Medulla oblongata (tissue), 1 donor: ENCODE data around the gene ASIC2.

Experiments used
- DNase-seq: peaks from one replicate; pipeline ENCODE4 v3.0.0-alpha.2; 2015; ENCODE audit errors: extremely low spot score

ASIC2 gene

DNA sequence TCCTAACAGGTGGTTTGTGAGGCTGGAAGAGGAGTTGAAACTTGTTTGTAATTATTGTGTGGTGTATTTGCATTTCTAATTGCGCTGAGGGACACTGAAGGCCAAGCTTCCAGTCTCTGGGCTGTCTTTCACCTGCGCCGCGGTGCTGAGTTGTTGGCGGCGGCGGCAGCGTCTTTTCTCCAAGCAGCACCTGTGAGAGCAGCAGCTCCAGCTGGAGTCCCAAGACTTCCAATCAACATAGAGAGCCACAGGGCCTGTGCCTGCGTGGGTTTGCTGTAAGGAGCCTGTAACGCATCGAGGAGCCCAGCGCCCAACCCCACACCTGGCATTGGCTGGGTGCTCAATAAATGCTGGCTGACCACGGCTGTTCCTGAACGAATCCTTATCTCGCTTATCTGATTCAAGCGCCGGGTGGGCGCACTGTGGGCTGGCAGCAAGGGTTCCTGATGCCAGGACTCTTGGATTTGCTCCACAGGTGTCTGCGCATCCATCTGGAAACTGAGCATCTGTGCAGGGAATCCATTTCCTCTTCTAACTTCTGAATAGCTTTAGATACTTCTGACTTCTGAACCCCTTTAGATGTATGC lies 138.1 kb downstream of the ASIC2 start:
- DNase-seq = no peak

DNA sequence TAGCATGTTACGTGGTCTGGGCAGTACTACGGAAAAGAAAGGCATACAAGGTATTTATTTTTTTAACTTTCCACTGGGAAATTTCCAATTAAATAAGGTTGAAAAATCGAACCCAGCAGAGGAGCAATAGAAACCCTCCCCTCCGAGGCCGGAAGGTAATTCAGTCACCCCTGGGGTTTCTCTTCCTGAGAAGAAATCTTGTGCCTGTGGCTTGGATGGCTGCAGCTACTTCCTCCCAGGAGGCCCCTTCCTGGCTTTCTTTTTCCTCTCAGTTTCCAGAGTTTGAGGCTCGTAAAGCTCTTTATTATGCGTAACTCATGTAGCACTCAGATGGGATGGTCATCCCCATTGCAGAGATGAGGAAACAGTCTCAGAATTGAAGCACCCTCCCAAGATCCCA lies 140.3 kb downstream of the ASIC2 start:
- no peak for DNase-seq

DNA sequence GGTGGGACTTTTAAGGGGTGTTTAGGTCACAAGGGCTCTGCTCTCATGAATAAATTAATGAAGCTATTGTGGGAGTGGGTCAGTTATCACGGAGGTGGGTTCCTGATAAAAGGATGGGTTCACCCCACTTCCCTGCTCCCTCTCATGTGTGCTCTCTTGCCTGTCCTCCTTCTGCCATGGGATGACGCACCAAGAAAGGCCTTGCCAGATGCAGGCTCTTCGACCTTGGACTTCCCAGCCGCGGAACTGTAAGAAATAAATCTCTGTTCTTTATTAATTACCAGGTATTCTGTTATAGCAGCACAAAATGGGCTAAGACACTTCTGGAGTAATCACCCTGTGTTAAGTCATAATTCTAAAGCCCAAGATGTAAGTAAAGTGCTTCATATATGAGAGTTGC lies 141.5 kb downstream of the ASIC2 start:
- DNase-seq = no peak

DNA sequence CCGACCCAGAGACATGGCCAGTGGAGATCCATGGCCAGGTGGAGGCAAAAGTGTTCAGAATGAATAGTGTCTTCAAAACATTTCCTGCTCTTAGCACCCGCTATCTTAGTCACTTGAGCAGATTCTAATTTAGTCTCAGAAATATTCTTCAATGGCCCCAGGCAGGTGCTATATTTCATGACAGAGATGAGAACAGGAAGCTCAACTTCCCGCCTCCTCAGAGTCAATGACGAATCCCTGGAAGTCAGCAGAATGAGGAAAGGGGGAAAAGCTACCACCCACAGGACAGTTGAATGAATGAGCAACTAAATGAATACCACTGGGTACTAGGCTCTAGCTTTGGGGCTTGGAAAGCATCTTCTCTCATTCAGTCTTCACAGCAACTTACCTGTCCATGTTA lies 147.2 kb downstream of the ASIC2 start:
- no peak for DNase-seq

DNA sequence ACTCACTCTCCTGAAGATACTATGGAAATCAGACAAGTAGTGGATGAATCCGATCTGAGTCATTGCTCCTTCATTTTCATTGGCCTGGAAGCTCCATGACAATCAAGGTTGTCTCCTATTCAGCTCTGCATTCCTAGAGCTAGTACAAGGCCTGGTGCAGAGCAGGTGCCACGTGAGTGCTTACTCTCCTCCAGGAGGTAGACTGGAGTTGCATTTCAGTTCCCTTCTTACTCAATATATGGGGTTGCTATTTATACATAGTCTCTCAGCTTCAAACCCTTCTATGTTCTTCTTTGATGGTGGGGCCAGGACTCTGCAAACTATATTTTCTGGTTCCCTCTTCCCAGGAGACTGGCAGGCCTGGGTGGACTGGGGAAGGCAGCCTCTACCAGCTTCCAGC lies 148.3 kb downstream of the ASIC2 start:
- no peak for DNase-seq

DNA sequence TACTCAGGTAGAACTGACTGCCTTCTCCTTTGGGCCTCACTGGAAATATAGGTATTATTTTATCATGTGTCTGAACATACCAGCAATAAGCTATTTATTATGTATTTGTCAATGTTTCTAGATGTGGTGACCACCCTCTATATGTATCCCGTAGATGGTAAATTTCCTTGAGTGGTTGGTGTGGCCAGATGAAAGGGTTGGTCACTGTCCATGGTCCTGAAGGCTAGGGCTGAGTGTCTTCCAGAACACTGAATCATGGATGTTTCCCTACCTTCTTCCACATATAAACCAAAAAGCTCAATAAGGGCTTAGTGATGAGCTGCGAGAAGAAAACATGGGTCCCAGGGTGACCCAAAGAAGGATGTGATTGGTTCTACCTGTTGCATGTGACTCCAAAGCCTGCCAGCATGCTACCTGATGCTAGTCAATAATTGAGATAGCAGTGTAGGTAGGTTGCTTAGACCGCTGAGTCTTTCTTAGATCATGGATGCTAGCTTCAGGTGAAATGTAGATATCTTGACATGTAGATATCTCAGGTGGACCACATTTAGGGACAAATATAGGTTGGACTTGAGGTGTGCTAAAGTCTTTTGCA lies 150.3 kb downstream of the ASIC2 start:
- DNase-seq = no peak

DNA sequence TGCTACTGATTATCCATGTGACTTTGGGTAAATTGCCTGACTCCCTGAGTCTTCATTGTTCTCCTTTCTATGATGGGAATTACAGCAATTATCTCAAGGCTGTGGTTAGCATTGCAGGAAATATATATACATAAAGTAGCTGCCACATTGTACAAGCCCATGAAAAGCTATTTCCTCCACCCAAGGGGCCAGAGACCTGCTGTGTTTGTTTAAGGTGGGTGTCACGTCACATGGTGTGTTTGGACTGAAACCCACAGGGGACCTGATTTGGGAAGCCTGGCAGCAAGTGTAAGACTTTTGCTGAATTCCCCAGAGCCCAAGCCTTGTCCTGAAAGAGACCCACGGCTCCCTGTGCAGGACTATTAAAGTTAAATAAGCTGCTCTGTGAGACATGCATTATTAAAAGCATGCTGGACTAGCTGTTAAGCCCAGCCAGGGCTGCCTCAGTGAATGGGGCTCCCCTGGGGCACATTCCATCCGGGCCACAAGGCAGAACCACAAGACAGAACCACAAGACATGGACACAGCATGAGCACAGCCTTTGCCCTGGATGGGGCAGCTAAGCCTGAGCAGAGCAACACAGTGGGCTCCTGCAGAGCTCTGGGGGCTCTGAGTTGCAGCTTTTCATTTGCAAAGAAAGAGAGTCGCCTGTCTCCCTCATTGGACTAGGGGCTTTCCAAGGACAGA lies 152.5 kb downstream of the ASIC2 start:
- DNase-seq = no peak

DNA sequence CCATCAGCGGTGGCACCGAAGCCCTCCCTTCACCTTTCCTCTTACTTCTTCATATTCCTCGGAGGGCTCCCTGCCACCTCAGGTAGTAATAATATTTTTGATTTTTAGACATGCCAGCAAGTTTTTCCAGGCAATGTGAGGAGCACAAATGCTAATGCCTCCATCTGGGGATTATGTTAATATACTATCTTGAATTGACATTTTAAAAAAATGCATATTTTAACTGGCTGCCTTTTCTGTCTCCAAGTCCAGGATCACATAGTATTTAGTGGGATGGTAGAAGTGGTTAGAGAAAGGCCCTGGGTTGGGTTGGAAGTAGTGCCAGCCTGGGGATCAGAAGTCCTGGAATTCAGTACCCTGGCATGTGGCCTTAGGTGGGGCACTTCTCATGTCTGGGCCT lies 154.5 kb downstream of the ASIC2 start:
- DNase-seq = no peak

DNA sequence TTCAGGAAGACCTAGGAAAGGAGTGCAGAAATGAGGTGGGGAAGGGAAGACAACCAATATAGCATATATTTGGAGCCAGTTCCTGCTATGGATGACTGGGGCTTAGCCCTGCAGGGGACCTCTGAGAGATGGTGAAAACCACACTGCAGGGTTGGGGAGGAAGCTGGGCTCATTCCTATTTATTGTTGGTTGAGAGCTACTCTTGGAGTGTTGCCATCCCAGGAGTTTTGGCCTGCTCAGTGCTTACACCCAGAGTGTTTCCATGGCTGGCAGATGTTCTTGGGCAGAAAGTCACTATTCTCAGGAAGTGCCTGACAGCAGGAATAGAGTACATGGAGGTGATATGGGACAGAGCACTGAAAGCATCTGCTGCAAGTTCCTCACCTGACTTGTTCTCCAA lies 155.7 kb downstream of the ASIC2 start:
- no peak for DNase-seq

DNA sequence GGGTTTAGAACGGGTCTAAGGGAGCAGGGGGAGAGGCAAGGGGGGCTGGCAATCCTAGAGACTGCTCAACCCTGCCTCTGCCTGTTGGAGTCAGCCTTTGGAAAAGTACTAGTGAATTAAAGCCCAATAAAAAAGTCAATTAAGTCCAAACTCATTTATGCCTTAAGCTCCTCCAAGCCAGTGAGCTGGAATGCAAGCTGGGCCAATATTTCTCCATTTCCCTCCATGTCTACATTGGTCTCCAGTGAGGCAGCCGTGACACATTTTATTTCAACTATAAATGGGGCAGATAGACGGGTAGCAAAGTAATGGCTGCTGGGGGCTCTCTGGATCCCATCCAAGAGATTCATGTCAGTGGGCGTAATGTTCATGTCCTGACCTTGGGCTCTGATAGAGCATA lies 157.4 kb downstream of the ASIC2 start:
- no peak for DNase-seq

DNA sequence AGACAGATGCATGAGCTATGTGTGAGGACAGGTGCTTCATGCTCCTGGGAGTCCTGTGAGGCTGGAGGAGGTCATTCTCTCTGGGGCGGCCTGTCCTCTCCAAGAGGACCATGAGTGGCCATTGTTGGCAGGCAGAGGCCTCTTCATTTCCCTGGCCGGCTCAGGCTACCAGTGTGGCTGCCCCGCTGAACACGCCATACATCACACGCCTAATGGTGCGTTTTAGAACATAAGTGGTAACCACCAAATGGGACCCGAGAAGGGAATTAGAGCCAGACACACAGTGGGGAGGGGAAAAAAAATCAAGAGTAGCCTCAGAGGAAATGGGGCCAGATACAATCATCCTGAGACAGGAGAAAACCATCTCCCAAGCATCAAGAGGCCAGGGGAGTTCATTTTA lies 161.5 kb downstream of the ASIC2 start:
- DNase-seq = no peak

DNA sequence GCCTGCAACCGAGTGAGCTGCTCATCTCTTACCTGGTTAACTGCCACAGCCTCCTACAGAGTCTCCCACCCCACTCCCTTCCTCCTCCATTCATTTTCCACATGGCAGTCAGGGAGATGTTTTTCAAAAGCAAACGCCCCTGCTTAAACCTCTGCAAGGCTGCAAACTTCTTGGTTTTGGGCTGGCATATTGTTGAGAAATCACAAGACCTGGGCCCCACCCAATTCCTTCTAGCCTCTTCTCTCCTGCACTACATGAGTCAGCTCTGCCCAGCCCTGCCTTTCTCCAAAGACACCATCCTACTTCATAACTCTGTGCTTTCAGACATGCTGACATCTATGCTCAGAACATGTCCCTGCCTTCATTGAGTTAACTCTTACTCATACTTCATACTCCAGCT lies 165.4 kb downstream of the ASIC2 start:
- no peak for DNase-seq

DNA sequence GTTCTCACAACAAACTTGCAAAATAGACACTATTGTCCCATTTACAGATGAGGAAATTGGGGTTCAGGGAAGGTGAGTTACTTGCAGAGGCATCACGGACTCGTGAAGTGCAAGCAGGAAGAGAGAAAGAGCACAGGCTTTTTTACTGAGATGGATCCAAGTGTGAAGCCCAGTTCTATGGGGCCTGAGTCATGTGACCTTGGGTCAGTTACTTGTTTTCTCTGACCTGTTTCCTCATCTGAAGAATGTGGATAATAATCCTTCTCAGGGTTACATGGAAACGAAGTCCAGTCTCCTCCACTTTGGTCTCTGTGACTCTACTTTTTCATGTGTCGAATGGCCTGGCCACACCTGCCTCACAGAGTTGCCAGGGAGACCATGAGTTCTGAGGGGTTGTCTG lies 167.0 kb downstream of the ASIC2 start:
- DNase-seq = no peak

DNA sequence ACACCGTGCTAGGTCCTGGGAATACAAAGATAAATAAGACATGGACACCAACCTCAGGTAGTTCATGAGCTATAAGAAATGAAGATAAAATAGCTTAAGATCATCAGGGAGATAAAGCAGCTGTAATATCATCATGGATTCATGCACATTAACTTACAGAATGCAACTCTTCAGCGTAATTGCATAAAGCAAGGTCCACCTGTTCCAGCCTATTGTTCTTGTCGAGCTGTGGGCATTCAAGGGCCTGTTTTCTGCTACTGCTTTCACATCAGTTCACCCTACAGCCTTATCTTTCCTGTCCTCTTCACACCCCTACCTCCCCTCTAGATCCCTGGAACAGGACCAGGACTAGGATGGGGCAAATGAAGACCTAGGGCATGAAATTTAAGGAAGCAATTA lies 167.5 kb downstream of the ASIC2 start:
- DNase-seq = no peak

DNA sequence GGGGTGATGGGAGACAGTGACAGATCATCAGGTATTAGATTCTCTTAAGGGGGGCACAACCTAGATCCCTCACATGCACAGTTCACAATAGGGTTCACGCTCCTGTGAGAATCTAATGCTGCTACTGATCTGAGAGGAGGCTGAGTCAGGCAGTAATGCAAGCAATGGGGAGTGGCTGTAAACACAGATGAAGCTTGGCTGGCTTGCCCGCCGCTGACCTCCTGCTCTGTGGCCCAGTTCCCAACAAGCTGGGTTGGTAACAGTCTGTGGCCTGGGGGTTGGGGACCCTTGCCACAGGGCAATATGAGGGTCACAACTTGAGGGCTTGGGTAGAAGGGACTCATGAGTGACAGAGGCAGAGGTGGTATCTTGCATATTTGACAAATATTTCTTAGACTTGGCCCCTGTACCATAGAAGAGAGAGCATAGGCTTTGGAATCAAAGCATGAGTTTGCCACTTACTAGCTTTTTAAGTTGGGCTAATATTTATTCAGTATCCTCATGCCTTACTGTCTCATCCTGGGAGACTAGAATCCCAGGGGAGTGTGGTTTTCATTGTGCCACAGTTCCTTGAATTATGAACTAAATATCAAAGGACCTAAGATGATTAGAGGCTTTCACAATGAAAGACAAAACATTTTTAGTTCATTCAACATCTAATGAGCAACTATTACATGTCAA lies 168.1 kb downstream of the ASIC2 start:
- no peak for DNase-seq

DNA sequence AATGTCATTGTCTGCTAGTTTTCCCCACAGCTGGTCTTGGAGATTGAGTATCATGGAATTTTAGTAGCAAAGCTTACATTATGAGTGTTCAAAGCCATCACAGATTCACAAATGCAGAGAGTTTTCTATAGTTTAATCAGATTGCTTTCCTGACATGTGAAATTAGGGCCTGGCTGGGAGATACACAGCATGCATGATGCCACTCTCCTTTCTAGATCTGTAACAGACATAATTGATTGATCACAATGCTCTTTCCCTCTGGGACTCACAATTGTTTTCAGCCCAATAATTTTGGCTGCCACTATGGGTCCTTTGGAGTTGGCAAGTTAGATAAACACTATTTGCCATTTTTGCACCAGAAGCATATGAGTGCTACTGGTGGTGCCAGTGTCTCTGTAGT lies 168.9 kb downstream of the ASIC2 start:
- DNase-seq = no peak

DNA sequence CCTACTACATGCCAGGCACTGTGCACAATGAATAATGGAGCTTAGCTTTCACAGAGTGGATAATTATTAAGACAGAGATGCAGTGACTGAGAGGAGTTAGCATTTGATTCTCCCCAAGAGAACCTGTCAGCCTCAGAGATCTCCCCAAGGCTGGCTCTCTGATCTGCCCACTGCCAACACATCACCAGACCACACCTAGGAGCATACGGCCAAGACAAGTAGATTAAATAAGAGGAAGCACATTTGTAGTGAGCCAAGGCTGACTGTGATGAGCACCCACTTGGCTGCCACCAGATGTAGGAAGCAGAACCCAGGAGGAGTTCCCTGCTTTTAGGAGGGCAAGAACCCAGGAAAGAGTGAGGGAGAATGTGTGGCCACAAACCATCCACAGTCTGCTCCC lies 171.3 kb downstream of the ASIC2 start:
- no peak for DNase-seq

DNA sequence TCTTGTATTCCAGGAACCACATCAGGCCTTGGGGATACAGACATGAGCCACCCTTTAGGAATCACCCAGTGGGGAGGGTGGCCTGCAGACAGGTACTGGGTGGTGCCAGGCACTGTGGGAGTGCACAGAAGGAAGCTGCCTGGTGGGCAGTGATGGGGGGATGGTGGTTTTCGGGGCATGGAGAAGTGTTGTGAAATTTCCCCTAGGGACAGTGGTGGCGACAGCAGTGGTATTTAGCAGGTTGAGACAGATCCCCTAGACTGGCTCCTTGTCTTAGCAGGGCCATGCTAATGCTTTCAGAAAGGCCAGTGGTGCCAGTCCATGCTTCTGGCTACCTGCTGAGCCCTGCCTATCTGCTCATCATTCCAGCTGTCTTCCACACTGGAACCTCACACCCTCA lies 171.8 kb downstream of the ASIC2 start:
- DNase-seq = no peak

DNA sequence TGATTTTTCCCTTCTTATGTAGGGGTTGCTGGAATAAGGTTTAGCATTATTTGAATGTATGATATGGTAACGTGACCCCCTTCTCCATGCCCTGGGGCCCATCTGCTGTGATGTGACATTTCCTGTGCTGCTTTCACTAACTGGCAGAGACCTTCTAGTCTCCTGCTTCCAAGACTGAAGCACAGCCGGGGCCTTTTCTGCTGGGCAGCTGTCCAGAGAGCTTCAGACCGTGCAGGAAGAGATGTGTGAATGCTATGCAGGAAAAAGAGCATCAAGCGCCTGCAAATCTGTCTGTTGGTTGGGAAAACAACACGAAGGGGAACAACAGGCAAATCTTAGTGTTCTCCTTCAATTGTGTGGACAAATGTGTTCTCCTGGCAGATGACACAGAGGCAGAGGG lies 173.0 kb downstream of the ASIC2 start:
- peak; percentile 5 for DNase-seq

DNA sequence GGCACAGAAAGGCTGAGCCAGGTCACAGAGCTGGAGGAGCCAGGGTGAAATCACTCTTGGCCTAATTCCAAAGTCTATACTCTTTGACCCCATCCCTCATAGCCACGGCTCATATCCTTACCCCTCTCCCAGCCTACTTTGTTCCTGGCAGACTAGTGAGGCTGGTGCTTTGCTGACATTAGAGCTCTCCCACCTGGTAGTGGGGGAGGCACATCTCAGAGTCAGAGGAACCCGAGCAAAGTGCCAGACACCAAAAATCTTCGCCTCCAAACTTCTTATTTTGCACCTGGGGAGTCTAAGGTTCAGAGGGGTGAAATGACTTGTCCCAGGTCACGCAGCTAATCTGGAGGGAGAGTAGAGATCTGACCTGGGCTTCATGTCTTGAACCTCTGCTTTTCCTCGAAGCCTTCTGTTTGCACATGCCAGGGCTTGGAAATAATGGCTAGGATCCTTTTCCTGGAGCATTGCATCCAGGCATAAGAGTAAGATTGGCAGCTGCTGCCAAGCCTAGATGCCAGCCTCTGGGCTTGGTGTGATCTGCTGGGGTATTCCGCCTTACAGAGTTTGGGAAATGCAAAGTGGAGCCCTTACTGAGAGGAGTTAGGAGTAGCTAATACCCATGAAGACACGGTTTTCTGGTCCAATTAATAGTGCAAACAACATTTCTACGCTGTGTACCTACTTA lies 174.6 kb downstream of the ASIC2 start:
- no peak for DNase-seq

DNA sequence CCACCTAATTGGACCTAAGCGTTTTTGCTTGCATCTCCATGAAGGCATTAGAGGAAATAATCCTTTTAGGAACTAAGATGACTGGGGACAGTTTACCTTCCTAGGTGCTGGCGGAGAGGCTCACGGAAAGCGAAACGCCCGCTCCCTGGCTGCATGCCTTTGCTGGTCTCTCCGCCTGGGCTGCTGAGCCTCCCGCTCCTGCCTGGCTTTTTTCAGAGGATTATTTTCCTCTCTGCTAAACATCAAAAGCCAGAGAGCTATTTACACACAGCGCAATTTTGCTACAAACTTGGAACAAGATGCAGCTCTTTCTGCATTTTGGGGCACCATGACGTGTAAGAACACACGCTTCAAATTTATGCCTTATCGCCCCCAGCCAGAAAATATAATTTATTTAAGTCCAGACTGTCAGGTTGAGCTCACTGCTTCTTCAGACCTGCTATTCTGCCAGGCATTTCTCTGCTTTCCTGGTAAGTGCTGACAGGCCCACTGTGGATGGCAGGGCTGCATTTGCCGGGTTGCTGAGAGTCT lies 177.0 kb downstream of the ASIC2 start:
- DNase-seq = no peak

DNA sequence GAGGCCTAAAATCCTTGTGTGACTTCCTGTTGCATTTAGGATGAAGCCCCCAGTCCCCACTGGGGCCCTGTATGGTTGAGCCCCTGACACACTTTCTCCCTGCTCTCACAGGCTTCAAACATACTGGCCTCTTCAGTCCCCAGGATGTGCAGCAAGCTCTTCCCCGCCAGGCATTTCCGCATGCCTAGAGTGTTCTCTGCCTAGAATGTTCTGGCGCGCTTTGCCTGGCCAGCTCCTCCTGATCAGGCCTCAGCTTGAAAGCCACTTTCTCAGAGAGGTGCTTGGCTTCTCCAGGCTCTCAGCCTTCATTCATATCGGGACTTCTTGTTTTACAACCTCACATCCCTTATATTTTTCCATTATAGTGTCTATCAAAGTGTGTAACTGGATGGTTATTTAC lies 177.7 kb downstream of the ASIC2 start:
- DNase-seq = no peak
